CD4-positive, alpha-beta T cell (primary cell): Measurements from ENCODE around the gene SRGAP1. TPM values are rescaled to one million over a fixed set of nuclear protein-coding genes. Genes with fewer than 3 reads are reported as not detected.
"Not testable (repeated sequence)": the region's sequence is repeated elsewhere in the genome, so short reads cannot be mapped to it uniquely, and the experiment has no call there.

Experiments used
- ATAC-seq: fragments of 200-7000 bp; cut with Tn5 transposase; one replicate; pipeline ENCODE4 v1.10.0; 2022; ENCODE audit warnings: mild to moderate bottlenecking; ENCODE audit not compliant: poor library complexity
- CTCF ChIA-PET: fragments of 350-600 bp; sonication (Branson Sonifier 250); formaldehyde crosslinking; loops from one replicate; lab custom pipeline; 2021; ENCODE audit warnings: antibody characterized with exemption, inconsistent platforms; lab: Charles Lee
- POLR2A ChIA-PET: fragments of 350-600 bp; sonication (Branson Sonifier 250); formaldehyde crosslinking; loops from one replicate; lab custom pipeline; 2021; ENCODE audit warnings: antibody characterized with exemption, inconsistent platforms; lab: Charles Lee
- DNase-seq, 14 experiments: peaks; one replicate each; pipeline ENCODE4 v3.0.0-alpha.2; 2013 to 2020; ENCODE audit warnings: mixed read lengths in 2 of 14
- H3K27ac ChIP-seq, 2 donors: one replicate each; pipeline versions ENCODE4 v1.5.1 to v1.7.0; 2013; ENCODE audit warnings: low read length in 2 of 2, low read depth in 1 of 2, mild to moderate bottlenecking in 1 of 2
- H3K27me3 ChIP-seq, 2 experiments: 1 replicate in 1 of 2; 2 replicates in 1 of 2; pipeline versions ENCODE4 v1.6.1 to v1.7.0; 2013; ENCODE audit warnings: low read length in 2 of 2, control low read depth in 1 of 2, mild to moderate bottlenecking in 1 of 2, moderate library complexity in 1 of 2; ENCODE audit not compliant: insufficient read depth in 2 of 2, control insufficient read depth in 1 of 2
- H3K36me3 ChIP-seq: one replicate; pipeline ENCODE4 v1.6.1; 2013; ENCODE audit warnings: low read length, control low read depth; ENCODE audit not compliant: insufficient read depth
- H3K4me1 ChIP-seq: one replicate; pipeline ENCODE4 v1.6.1; 2013; ENCODE audit warnings: low read length, control low read depth; ENCODE audit not compliant: insufficient read depth
- H3K4me3 ChIP-seq: one replicate; pipeline ENCODE4 v1.5.1; 2013; ENCODE audit warnings: mild to moderate bottlenecking, low read length, moderate library complexity
- H3K9me3 ChIP-seq, 2 experiments: 1 replicate in 1 of 2; 2 replicates in 1 of 2; pipeline versions ENCODE4 v1.6.1 to v1.7.0; 2013; ENCODE audit warnings: low read length in 2 of 2, mild to moderate bottlenecking in 2 of 2, control low read depth in 1 of 2, moderate library complexity in 1 of 2; ENCODE audit not compliant: control insufficient read depth in 1 of 2, insufficient read depth in 1 of 2
- H3K27ac Mint-ChIP-seq: one replicate; pipeline ENCODE4 v1.8.0; 2020; ENCODE audit warnings: mixed read lengths
- H3K27me3 Mint-ChIP-seq: one replicate; pipeline ENCODE4 v1.8.0; 2021; ENCODE audit warnings: mixed read lengths
- H3K36me3 Mint-ChIP-seq: one replicate; pipeline ENCODE4 v1.8.0; 2021; ENCODE audit warnings: low read depth, mixed read lengths
- H3K4me1 Mint-ChIP-seq: one replicate; pipeline ENCODE4 v1.8.0; 2021; ENCODE audit warnings: low read depth, mixed read lengths
- H3K4me3 Mint-ChIP-seq: one replicate; pipeline ENCODE4 v1.8.0; 2020; ENCODE audit warnings: mild to moderate bottlenecking, mixed read lengths
- H3K9me3 Mint-ChIP-seq: one replicate; pipeline ENCODE4 v1.8.0; 2020; ENCODE audit warnings: mixed read lengths
- intact Hi-C, 2 experiments: fragments of 100-400 bp; cut with DNase I in 1 of 2; cut with micrococcal nuclease in 1 of 2; formaldehyde crosslinking; loops; one replicate each; pipeline versions ENCODE4 v1.15.1 to v1.9.0; 2023 to 2025; cut with DNase I, micrococcal nuclease
- total RNA-seq, 174 experiments: library from RNA in 2 of 174; stranded (reverse) in 2 of 174; gene quantifications; one replicate each; pipeline ENCODE4 v1.2.3 and lab custom pipeline; 2021 to 2026
- TF ChIP-seq, protein P1 (sequence below): fragments of 200-600 bp; IDR thresholded peaks from one replicate; pipeline ENCODE4 v1.8.0; 2022; ENCODE audit warnings: antibody characterized with exemption, mild to moderate bottlenecking

SRGAP1 gene
- total RNA-seq, 2 experiments from 2014 or later: 0.03 TPM; not detected in 1

DNA sequence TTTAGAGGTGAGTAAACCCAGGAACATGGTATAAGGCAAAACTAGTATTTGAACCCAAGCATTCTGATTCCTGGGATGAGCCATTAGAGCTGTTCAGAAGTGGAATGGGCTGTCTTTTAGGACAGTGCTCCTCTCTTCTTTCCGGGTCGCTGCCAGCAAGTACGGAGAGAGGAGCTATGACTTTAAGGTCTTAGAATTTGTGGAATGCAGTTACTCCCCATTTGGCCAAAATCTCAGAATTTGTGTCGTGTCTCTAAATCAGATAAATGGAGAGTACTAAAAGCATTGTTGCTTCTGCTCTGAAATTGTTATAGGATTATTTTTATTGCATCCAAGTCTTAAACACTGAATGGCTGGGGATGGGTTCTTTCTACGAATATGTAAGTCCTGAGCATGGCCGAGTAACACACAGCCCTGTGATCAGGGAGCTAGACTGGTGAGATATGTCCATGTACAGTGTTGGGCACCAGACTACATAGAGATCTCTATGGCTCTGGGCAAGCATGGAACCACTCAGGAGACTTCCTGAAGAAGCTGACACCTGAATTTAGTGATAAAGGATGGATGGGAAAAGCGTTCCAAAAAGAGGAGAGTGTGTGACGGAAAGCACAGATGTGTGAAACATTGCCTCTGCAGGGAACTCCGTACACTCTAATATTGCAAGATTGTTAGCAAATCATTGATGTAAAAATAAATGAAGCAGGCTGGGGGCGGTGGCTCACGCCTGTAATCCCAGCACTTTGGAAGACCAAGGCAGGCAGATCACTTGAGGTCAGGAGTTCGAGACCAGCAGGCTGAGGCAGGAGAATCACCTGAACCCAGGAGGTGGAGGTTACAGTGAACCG lies 184.7 kb downstream of the SRGAP1 start:
- DNase-seq: no peak
- Histone ChIP-seq H3K9me3 (peaks cover 0 to 4% of the 10 kb centered on the region in 2 experiments), H3K27ac (no peak overlapping the region), H3K27me3 (no peaks in the 10 kb centered on the region), H3K4me1 (no peaks in the 10 kb centered on the region), H3K4me3 (no peak overlapping the region), H3K36me3 (no peaks in the 10 kb centered on the region)
- Mint-ChIP-seq H3K27me3 (no peaks in the 10 kb centered on the region), H3K36me3 (no peaks in the 10 kb centered on the region), H3K4me1 (no peaks in the 10 kb centered on the region), H3K27ac (no peak overlapping the region), H3K9me3 (no peaks in the 10 kb centered on the region), H3K4me3 (no peak overlapping the region)
- CTCF ChIA-PET: no interaction called here
- intact Hi-C loops: loop anchor here in 1 of 2 experiments (10.0 kb wide), 1 partner anchor 1614 kb away; no protein-coding TSS in a partner anchor
- TF ChIP-seq, protein P1, sequence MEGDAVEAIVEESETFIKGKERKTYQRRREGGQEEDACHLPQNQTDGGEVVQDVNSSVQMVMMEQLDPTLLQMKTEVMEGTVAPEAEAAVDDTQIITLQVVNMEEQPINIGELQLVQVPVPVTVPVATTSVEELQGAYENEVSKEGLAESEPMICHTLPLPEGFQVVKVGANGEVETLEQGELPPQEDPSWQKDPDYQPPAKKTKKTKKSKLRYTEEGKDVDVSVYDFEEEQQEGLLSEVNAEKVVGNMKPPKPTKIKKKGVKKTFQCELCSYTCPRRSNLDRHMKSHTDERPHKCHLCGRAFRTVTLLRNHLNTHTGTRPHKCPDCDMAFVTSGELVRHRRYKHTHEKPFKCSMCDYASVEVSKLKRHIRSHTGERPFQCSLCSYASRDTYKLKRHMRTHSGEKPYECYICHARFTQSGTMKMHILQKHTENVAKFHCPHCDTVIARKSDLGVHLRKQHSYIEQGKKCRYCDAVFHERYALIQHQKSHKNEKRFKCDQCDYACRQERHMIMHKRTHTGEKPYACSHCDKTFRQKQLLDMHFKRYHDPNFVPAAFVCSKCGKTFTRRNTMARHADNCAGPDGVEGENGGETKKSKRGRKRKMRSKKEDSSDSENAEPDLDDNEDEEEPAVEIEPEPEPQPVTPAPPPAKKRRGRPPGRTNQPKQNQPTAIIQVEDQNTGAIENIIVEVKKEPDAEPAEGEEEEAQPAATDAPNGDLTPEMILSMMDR: no peak
- ATAC-seq: no peak
- POLR2A ChIA-PET: no interaction called here

DNA sequence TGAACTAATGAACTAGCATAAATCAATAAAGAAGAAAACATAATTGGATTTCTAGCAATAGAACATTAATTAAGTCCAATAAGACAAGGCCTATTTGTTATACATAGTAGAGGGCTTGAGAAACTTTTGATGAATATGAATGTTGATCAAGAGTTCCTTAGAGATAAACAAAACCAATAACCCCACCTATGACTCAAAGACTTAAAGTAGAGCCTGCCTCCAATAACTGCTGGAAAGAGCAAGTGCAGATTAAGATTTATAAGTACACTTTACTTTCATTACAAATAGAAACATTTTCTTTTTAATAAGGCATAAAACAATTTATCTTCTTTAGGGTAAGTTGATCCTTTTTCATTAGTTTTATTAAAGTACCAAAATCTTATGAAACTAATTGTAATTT lies 185.7 kb downstream of the SRGAP1 start:
- H3K27me3 Mint-ChIP-seq: no peaks in the 10 kb centered on the region
- H3K36me3 ChIP-seq: no peaks in the 10 kb centered on the region
- no peaks in the 10 kb centered on the region for H3K9me3 Mint-ChIP-seq
- peaks cover 0 to 4% of the 10 kb centered on the region in 2 experiments for H3K9me3 ChIP-seq
- ChIA-PET CTCF (no interaction called here), POLR2A (no interaction called here)
- ATAC-seq (no peak), DNase-seq (no peak)
- H3K27ac Mint-ChIP-seq: no peak overlapping the region
- no peak overlapping the region for H3K4me3 ChIP-seq
- H3K27ac ChIP-seq: no peak overlapping the region
- H3K4me1 ChIP-seq: no peaks in the 10 kb centered on the region
- no peaks in the 10 kb centered on the region for H3K4me1 Mint-ChIP-seq
- intact Hi-C loops: no loop called here
- TF ChIP-seq, protein P1: no peak
- H3K36me3 Mint-ChIP-seq: no peaks in the 10 kb centered on the region
- no peak overlapping the region for H3K4me3 Mint-ChIP-seq
- no peaks in the 10 kb centered on the region for H3K27me3 ChIP-seq

DNA sequence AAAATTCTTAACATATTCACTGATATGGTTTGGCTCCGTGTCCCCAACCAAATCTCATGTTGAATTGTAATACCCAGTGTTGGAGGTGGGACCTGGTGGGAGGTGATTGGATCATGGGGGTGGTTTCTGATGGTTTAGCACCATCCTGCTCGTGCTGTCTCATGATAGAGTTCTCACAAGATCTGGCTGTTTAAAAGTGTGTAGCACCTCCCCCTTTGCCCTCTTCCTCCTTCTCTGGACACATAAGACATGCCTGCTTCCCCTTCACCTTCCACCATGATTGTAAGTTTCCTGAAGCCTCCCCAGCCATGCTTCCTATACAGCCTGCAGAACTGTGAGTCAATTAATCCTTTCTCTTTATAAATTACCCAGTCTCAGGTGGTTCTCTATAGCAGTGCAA lies 189.6 kb downstream of the SRGAP1 start:
- intact Hi-C loops, H3K4me1 ChIP-seq, POLR2A ChIA-PET, H3K9me3 ChIP-seq, H3K9me3 Mint-ChIP-seq, H3K4me3 Mint-ChIP-seq, ATAC-seq, H3K4me1 Mint-ChIP-seq, DNase-seq, H3K27me3 ChIP-seq, H3K27me3 Mint-ChIP-seq, H3K36me3 Mint-ChIP-seq, H3K36me3 ChIP-seq, H3K4me3 ChIP-seq, H3K27ac Mint-ChIP-seq, CTCF ChIA-PET, H3K27ac ChIP-seq: not testable (repeated sequence)
